Measurements from ENCODE around the gene DNAH14. TPM values are rescaled to one million over a fixed set of nuclear protein-coding genes. Genes with fewer than 3 reads are reported as not detected.

DNAH14 gene
- total and polyA plus RNA-seq, 4 donors, result 2.7 to 19.8 (median 9.6) TPM

DNA sequence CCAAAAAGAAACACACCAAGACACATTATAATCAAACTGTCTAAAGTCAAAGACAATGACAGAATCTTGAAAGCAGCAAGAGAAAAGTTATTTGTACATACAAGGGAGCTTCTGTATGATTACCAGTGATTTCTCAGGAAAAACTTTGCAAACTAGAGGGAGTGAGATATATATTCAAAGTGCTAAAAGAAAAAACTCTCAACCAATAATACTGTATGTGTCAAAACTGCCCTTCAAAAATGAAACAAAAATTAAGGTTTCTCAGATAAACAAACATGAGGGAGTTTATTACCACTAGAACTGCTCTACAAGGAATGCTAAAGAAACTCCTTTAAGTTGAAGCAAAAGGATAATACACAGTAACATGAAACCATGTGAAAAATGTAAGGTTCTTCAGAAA, 418.9 kb downstream of the DNAH14 start:
- TF ChIP-seq GABPA (IDR thresholded peaks at IDR 0.05 in 1 of 2, conservative IDR thresholded peaks at IDR 0.05 in 1 of 2) (no peak), HNF4A (conservative IDR thresholded peaks at IDR 0.05) (no peak), SP1 (IDR thresholded peaks at IDR 0.05) (no peak), FOXA1 (IDR thresholded peaks at IDR 0.05) (no peak), YY1 (IDR thresholded peaks at IDR 0.05) (no peak), FOXA2 (IDR thresholded peaks at IDR 0.05) (no peak), EGR1 (IDR thresholded peaks at IDR 0.05; ENCODE audit: low read depth in 2 of 2) (no peak)
- TF ChIP-seq, protein P1, sequence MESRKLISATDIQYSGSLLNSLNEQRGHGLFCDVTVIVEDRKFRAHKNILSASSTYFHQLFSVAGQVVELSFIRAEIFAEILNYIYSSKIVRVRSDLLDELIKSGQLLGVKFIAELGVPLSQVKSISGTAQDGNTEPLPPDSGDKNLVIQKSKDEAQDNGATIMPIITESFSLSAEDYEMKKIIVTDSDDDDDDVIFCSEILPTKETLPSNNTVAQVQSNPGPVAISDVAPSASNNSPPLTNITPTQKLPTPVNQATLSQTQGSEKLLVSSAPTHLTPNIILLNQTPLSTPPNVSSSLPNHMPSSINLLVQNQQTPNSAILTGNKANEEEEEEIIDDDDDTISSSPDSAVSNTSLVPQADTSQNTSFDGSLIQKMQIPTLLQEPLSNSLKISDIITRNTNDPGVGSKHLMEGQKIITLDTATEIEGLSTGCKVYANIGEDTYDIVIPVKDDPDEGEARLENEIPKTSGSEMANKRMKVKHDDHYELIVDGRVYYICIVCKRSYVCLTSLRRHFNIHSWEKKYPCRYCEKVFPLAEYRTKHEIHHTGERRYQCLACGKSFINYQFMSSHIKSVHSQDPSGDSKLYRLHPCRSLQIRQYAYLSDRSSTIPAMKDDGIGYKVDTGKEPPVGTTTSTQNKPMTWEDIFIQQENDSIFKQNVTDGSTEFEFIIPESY (IDR thresholded peaks at IDR 0.05), result no peak
- TF ChIP-seq, protein P2, sequence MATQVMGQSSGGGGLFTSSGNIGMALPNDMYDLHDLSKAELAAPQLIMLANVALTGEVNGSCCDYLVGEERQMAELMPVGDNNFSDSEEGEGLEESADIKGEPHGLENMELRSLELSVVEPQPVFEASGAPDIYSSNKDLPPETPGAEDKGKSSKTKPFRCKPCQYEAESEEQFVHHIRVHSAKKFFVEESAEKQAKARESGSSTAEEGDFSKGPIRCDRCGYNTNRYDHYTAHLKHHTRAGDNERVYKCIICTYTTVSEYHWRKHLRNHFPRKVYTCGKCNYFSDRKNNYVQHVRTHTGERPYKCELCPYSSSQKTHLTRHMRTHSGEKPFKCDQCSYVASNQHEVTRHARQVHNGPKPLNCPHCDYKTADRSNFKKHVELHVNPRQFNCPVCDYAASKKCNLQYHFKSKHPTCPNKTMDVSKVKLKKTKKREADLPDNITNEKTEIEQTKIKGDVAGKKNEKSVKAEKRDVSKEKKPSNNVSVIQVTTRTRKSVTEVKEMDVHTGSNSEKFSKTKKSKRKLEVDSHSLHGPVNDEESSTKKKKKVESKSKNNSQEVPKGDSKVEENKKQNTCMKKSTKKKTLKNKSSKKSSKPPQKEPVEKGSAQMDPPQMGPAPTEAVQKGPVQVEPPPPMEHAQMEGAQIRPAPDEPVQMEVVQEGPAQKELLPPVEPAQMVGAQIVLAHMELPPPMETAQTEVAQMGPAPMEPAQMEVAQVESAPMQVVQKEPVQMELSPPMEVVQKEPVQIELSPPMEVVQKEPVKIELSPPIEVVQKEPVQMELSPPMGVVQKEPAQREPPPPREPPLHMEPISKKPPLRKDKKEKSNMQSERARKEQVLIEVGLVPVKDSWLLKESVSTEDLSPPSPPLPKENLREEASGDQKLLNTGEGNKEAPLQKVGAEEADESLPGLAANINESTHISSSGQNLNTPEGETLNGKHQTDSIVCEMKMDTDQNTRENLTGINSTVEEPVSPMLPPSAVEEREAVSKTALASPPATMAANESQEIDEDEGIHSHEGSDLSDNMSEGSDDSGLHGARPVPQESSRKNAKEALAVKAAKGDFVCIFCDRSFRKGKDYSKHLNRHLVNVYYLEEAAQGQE (IDR thresholded peaks at IDR 0.05), result no peak
- TF ChIP-seq, protein P3, sequence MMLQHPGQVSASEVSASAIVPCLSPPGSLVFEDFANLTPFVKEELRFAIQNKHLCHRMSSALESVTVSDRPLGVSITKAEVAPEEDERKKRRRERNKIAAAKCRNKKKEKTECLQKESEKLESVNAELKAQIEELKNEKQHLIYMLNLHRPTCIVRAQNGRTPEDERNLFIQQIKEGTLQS (IDR thresholded peaks at IDR 0.05), result no peak
- no peak for DNase-seq (ENCODE audit: low spot score)
- no peak overlapping the region for H3K27ac ChIP-seq (ENCODE audit: low read depth in 1 of 2, low read length in 2 of 2)
- no peak overlapping the region for H3K9ac ChIP-seq (ENCODE audit: low read depth in 1 of 2, low read length in 2 of 2)
- H3K27me3 ChIP-seq (ENCODE audit: control insufficient read depth in 4 of 4, insufficient read depth in 4 of 4, low read length in 3 of 4), result no peaks in the 10 kb centered on the region
- no peaks in the 10 kb centered on the region for H3K4me1 ChIP-seq (ENCODE audit: control insufficient read depth in 4 of 4, insufficient read depth in 4 of 4, low read length in 3 of 4)
- H3K9me3 ChIP-seq (ENCODE audit: control insufficient read depth in 4 of 4, low read length in 3 of 4), result no peaks in the 10 kb centered on the region
- H3K36me3 ChIP-seq (ENCODE audit: control insufficient read depth in 4 of 4, insufficient read depth in 3 of 4, low read depth in 1 of 4, low read length in 3 of 4), result no peaks in the 10 kb centered on the region
- H3K4me3 ChIP-seq (ENCODE audit: low read depth in 1 of 3, low read length in 3 of 3), result no peak overlapping the region

DNA sequence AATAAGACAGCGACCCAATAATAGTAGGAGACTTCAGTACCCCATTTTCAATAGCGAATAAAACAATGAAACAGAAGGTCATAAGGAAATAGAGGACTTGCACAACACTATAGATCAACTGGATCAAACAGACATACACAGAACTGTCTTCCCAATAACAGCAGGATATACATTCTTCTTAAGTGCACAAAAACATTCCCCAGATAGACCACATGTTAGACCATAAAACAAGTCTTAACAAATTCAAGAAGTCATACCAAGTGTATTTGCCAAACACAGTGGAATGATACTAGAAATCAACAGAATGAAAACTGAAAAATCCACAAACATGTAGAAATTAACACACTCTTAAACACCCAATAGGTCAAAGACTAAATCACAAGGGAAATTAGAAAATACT, 420.4 kb downstream of the DNAH14 start:
- Histone ChIP-seq H3K4me1 (ENCODE audit: control insufficient read depth in 4 of 4, insufficient read depth in 4 of 4, low read length in 3 of 4) (peaks cover 0 to 9% (median 6%) of the 10 kb centered on the region in 4 donors), H3K27ac (ENCODE audit: low read depth in 1 of 2, low read length in 2 of 2) (no peak overlapping the region), H3K27me3 (ENCODE audit: control insufficient read depth in 4 of 4, insufficient read depth in 4 of 4, low read length in 3 of 4) (no peaks in the 10 kb centered on the region), H3K36me3 (ENCODE audit: control insufficient read depth in 4 of 4, insufficient read depth in 3 of 4, low read depth in 1 of 4, low read length in 3 of 4) (no peaks in the 10 kb centered on the region), H3K4me3 (ENCODE audit: low read depth in 1 of 3, low read length in 3 of 3) (no peak overlapping the region), H3K9ac (ENCODE audit: low read depth in 1 of 2, low read length in 2 of 2) (no peak overlapping the region), H3K9me3 (ENCODE audit: control insufficient read depth in 4 of 4, low read length in 3 of 4) (no peaks in the 10 kb centered on the region)
- no peak for DNase-seq (ENCODE audit: low spot score)
- 92% methylated on average over 2 of the region's 2 CpGs for WGBS
- TF ChIP-seq RXRA (IDR thresholded peaks at IDR 0.05), result no peak
- TF ChIP-seq, protein P1 (IDR thresholded peaks at IDR 0.05), result no peak
- TF ChIP-seq FOXA1 (IDR thresholded peaks at IDR 0.05), result no peak
- no peak for TF ChIP-seq RAD21 (IDR thresholded peaks at IDR 0.05)
- TF ChIP-seq, protein P3 (IDR thresholded peaks at IDR 0.05), result no peak
- no peak for TF ChIP-seq SP1 (IDR thresholded peaks at IDR 0.05)
- TF ChIP-seq, protein P2 (IDR thresholded peaks at IDR 0.05), result no peak
- no peak for TF ChIP-seq JUND (IDR thresholded peaks at IDR 0.05)
- no peak for TF ChIP-seq EGR1 (IDR thresholded peaks at IDR 0.05; ENCODE audit: low read depth in 2 of 2)
- TF ChIP-seq HNF4A (conservative IDR thresholded peaks at IDR 0.05), result no peak
- TF ChIP-seq, protein P4, sequence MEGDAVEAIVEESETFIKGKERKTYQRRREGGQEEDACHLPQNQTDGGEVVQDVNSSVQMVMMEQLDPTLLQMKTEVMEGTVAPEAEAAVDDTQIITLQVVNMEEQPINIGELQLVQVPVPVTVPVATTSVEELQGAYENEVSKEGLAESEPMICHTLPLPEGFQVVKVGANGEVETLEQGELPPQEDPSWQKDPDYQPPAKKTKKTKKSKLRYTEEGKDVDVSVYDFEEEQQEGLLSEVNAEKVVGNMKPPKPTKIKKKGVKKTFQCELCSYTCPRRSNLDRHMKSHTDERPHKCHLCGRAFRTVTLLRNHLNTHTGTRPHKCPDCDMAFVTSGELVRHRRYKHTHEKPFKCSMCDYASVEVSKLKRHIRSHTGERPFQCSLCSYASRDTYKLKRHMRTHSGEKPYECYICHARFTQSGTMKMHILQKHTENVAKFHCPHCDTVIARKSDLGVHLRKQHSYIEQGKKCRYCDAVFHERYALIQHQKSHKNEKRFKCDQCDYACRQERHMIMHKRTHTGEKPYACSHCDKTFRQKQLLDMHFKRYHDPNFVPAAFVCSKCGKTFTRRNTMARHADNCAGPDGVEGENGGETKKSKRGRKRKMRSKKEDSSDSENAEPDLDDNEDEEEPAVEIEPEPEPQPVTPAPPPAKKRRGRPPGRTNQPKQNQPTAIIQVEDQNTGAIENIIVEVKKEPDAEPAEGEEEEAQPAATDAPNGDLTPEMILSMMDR (IDR thresholded peaks at IDR 0.05; ENCODE audit: low read depth, low read length, missing input control), result no peak
- TF ChIP-seq YY1 (IDR thresholded peaks at IDR 0.05), result no peak
- no peak for TF ChIP-seq FOXA2 (IDR thresholded peaks at IDR 0.05)
- no peak for TF ChIP-seq GABPA (IDR thresholded peaks at IDR 0.05 in 1 of 2, conservative IDR thresholded peaks at IDR 0.05 in 1 of 2)
- no peak for TF ChIP-seq NR2F2 (IDR thresholded peaks at IDR 0.05)
- TF ChIP-seq HNF4G (IDR thresholded peaks at IDR 0.05), result no peak
- no peak for TF ChIP-seq TAF1 (conservative IDR thresholded peaks at IDR 0.05)
